Right atrium auricular region (tissue), 2 donors: ENCODE measurements around the gene TEAD2. TPM values are rescaled to one million over a fixed set of nuclear protein-coding genes. Genes with fewer than 3 reads are reported as not detected.

Source experiments
- DNase-seq: peaks from one replicate; pipeline ENCODE4 v3.0.0-alpha.2; 2019; ENCODE audit warnings: low spot score
- H3K27ac ChIP-seq, 2 donors: fragments of 200-600 bp; sonication (generic); 1 replicate in 1 of 2; 2 replicates in 1 of 2; pipeline ENCODE4 v1.5.1; 2016 to 2019
- H3K27me3 ChIP-seq, 2 donors: fragments of 200-600 bp; sonication (generic); one replicate each; pipeline versions ENCODE4 v1.5.1 to v1.6.0; 2017 to 2019
- H3K36me3 ChIP-seq: fragments of 200-600 bp; sonication (generic); one replicate; pipeline ENCODE4 v1.5.1; 2016
- H3K4me1 ChIP-seq, 2 donors: fragments of 200-600 bp; sonication (generic); one replicate each; pipeline versions ENCODE4 v1.5.1 to v1.6.0; 2017 to 2019
- H3K4me3 ChIP-seq, 2 donors: fragments of 200-600 bp; sonication (generic); 1 replicate in 1 of 2; 2 replicates in 1 of 2; pipeline ENCODE4 v1.5.1; 2017 to 2019; ENCODE audit warnings: mild to moderate bottlenecking in 1 of 2, moderate library complexity in 1 of 2
- H3K9me3 ChIP-seq, 2 donors: fragments of 200-600 bp; sonication (generic); one replicate each; pipeline ENCODE4 v1.5.1; 2019
- CTCF ChIP-seq, 2 donors: fragments of 200-600 bp; sonication (generic); IDR thresholded peaks; one replicate each; pipeline ENCODE4 v1.5.1; 2019; ENCODE audit warnings: antibody characterized with exemption in 2 of 2
- total RNA-seq, 2 donors: library from RNA; depleted of rRNA; stranded (reverse); fragments of >200 nt; gene quantifications; one replicate each; pipeline ENCODE4 v1.1.0, GENCODE V29; 2016

Gene TEAD2
- total RNA-seq, 2 donors from 2014 or later: 39.8 to 45.3 TPM

DNA sequence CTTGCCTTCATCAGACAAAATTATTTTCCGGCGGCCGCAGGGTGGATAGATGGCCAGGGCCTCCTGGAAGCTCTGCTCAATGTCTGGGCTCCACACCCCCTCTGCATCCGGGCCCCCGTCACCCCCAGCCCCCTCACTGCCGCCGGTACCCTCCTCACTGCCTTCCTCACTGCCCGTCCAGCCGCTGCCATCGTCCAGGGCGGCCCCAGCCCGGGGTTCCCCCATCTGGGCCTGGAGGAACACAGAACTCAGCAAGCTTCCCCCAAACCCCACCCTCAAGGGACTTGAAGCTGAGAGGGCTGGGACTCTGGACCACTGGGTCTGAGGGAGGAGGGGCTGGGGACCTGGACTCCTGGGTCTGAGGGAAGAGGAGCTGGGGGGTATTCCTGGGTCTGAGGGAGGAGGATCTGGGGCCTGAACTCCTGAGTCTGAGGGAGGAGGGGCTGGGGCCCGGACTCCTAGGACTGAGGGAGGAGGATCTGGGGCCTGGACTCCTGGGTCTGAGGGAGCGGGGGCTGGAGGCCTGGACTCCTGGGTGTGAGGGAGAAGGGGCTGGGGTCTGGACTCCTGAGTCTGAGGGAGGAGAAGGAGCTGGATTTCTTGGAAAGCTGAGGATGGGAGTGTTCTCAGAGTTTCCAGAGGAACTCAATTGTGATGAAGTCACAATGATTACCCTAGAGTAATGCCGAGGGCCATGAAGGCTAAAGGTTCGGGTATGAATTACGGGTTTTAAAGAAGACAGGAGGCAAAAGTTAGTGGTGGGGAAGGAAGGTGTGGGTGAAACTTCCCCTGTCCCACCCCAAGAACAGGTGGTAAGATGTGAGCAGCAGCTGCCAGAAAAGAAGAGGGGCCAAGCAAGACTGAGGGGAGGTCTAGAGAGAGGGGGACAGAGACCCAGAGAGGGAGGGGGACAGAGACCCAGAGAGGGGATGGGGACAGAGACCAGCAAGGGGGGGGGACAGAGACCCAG, 2.1 kb downstream of the TEAD2 start:
- DNase-seq: no peak
- H3K4me3 ChIP-seq: no peak overlapping the region
- H3K27ac ChIP-seq: peak overlapping the region; percentile 97
- no peak for TF ChIP-seq CTCF (IDR thresholded peaks at IDR 0.05)
- H3K27me3 ChIP-seq: no peaks in the 10 kb centered on the region
- H3K9me3 ChIP-seq: no peaks in the 10 kb centered on the region
- peaks cover 0 to 41% of the 10 kb centered on the region in 2 donors for H3K4me1 ChIP-seq
- peaks cover 33% of the 10 kb centered on the region for H3K36me3 ChIP-seq

DNA sequence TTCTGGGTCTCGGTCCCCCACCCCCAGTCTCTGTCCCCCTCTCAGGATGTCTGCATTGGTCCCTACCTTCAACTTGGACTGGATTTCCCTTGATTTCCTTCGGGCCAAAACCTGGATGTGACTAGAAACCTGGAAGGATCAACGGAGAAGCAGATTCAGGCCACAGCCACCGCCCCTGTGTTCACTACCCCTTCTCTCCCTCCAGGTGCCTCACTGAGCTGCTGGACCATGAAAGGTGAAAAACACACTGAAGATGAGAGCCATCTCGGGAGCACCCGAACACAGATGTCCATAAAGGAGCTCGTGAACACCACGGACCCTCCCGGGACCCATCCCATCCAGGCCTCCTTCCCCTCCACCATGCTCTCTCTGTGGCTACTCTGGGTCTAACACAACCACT, 5.0 kb downstream of the TEAD2 start:
- TF ChIP-seq CTCF (IDR thresholded peaks at IDR 0.05): no peak
- Histone ChIP-seq H3K4me1 (peaks cover 0 to 33% of the 10 kb centered on the region in 2 donors), H3K9me3 (no peaks in the 10 kb centered on the region), H3K27ac (peak overlapping the region; percentile 31 to 47), H3K4me3 (no peak overlapping the region), H3K36me3 (peaks cover 48% of the 10 kb centered on the region), H3K27me3 (no peaks in the 10 kb centered on the region)
- no peak for DNase-seq

GRCh38 chr19:49356382-49356781, 5.8 kb downstream of the TEAD2 start:
- H3K36me3 ChIP-seq: peaks cover 48% of the 10 kb centered on the region

DNA sequence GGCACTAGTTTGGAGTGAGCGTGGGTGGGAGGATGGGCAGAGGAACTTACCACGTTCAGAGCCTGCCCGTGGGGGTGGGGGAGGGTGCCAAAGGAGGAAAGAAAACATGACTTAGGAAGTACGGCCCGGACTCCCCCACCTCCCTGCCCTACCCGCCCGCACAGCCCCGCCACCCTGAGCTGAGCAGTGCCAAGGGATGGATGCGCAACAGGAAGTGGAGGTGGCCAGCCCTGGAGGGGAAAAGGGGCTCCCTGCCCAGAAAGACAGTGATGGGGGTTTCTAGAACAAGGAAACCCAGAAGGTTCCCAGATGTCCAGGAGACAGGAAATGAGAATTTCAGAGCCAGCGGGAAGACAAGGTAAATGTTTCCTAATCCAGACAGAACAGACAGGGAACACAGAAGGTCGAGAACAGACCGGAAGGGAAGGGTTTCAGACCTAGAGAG, 6.3 kb downstream of the TEAD2 start:
- Histone ChIP-seq H3K27ac (peak overlapping the region; percentile 31 to 47), H3K36me3 (peaks cover 48% of the 10 kb centered on the region), H3K4me3 (no peak overlapping the region), H3K4me1 (peaks cover 0 to 28% of the 10 kb centered on the region in 2 donors), H3K27me3 (no peaks in the 10 kb centered on the region), H3K9me3 (no peaks in the 10 kb centered on the region)
- no peak for TF ChIP-seq CTCF (IDR thresholded peaks at IDR 0.05)
- no peak for DNase-seq

More at GRCh38 chr19:49356382-49356781, 5.8 kb downstream of the TEAD2 start:
- no peak overlapping the region for H3K4me3 ChIP-seq
- peak overlapping the region; percentile 31 to 47 for H3K27ac ChIP-seq
- DNase-seq: no peak
- H3K9me3 ChIP-seq: no peaks in the 10 kb centered on the region
- H3K27me3 ChIP-seq: no peaks in the 10 kb centered on the region
- TF ChIP-seq CTCF (IDR thresholded peaks at IDR 0.05): no peak
- peaks cover 0 to 32% of the 10 kb centered on the region in 2 donors for H3K4me1 ChIP-seq

- peaks cover 64% of the 10 kb centered on the region for H3K36me3 ChIP-seq
Measured at GRCh38 chr19:49349567-49349966, 12.6 kb downstream of the TEAD2 start.

More at GRCh38 chr19:49349567-49349966, 12.6 kb downstream of the TEAD2 start:
- Histone ChIP-seq H3K4me3 (no peak overlapping the region), H3K27me3 (no peaks in the 10 kb centered on the region), H3K27ac (no peak overlapping the region), H3K4me1 (no peaks in the 10 kb centered on the region), H3K9me3 (no peaks in the 10 kb centered on the region)
- no peak for TF ChIP-seq CTCF (IDR thresholded peaks at IDR 0.05)
- DNase-seq: no peak
